ENCODE measurements around the gene UBL4B.

- TF ChIP-seq CTCF (IDR thresholded peaks at IDR 0.05 in 4 of 5, conservative IDR thresholded peaks at IDR 0.05 in 1 of 5), result no peak
- no peak for TF ChIP-seq POLR2A (IDR thresholded peaks at IDR 0.05)
Measured at GRCh38 chr1:110062612-110063011, 49.6 kb upstream of the UBL4B start.

Measured in gastrocnemius medialis (tissue), 4 donors.